Stimulated activated CD4-positive, alpha-beta T cell treated with anti-CD3 and anti-CD28 coated beads, Interleukin-12 subunit alpha, Interleukin-12 subunit beta, amount 100 ng/mL, for 4 hours (primary cell): ENCODE data around the gene SLC2A4.

Experiments used
- DNase-seq: peaks from one replicate; pipeline ENCODE4 v3.0.0-alpha.2; 2020

SLC2A4 gene

GRCh38 chr17:7280519-7281073, 922 bp upstream of the SLC2A4 start:
- peak; percentile 82 for DNase-seq

- DNase-seq, result no peak
Observed at GRCh38 chr17:7281953-7282751, 634 bp downstream of the SLC2A4 start.

GRCh38 chr17:7282752-7283321, 1.3 kb downstream of the SLC2A4 start:
- no peak for DNase-seq

GRCh38 chr17:7283471-7284216, 2.1 kb downstream of the SLC2A4 start:
- DNase-seq, result no peak

- no peak for DNase-seq
Observed at GRCh38 chr17:7284911-7285310, 3.4 kb downstream of the SLC2A4 start.

GRCh38 chr17:7285679-7286078, 4.2 kb downstream of the SLC2A4 start:
- no peak for DNase-seq

GRCh38 chr17:7289256-7290032, 7.9 kb downstream of the SLC2A4 start:
- DNase-seq, result no peak

- DNase-seq, result no peak
Observed at GRCh38 chr17:7290166-7290565, 8.6 kb downstream of the SLC2A4 start.

GRCh38 chr17:7290685-7291084, 9.2 kb downstream of the SLC2A4 start:
- DNase-seq, result no peak

- no peak for DNase-seq
Observed at GRCh38 chr17:7292194-7292593, 10.7 kb downstream of the SLC2A4 start.

GRCh38 chr17:7292729-7293128, 11.2 kb downstream of the SLC2A4 start:
- DNase-seq, result no peak

GRCh38 chr17:7293159-7293558, 11.6 kb downstream of the SLC2A4 start:
- DNase-seq, result no peak

GRCh38 chr17:7293816-7294613, 12.5 kb downstream of the SLC2A4 start:
- no peak for DNase-seq

- DNase-seq, result peak; percentile 70
Observed at GRCh38 chr17:7294614-7295153, 13.2 kb downstream of the SLC2A4 start, which contains the start of gene YBX2. YBX2 (minus strand) TSS chr17:7294639; CDS start chr17:7294500, 139 bp downstream.

GRCh38 chr17:7295230-7296180, 14.0 kb downstream of the SLC2A4 start:
- no peak for DNase-seq

GRCh38 chr17:7296189-7296861, 14.8 kb downstream of the SLC2A4 start:
- peak; percentile 74 for DNase-seq

GRCh38 chr17:7304179-7304578, 22.7 kb downstream of the SLC2A4 start:
- DNase-seq, result no peak

- DNase-seq, result peak; percentile 100
Observed at GRCh38 chr17:7306911-7307685, 25.6 kb downstream of the SLC2A4 start, which contains the start of gene EIF5A. EIF5A (plus strand) TSS chr17:7307628; CDS start chr17:7309636, 2,008 bp downstream.
